ENCODE measurements around the gene FDXACB1. TPM values are rescaled to one million over a fixed set of nuclear protein-coding genes. Genes with fewer than 3 reads are reported as not detected.

The FDXACB1 gene

Small RNAs within 50 kb of the gene (small RNA-seq; reads per million reads assigned to genes)
- gene C11orf52 (ENCODE audit: insufficient read depth) (not detected), gene GNG5P3 (ENCODE audit: insufficient read depth) (not detected), gene RNA5SP351 (ENCODE audit: insufficient read depth) (not detected), gene RPL37AP8 (ENCODE audit: insufficient read depth) (not detected)

All from neuronal stem cell (in vitro differentiated cells).